ENCODE data around the gene SSR2.

The SSR2 gene

GRCh38 chr1:155964193-155964592 lies 56.6 kb downstream of the SSR2 start:
- ChIA-PET CTCF (interaction anchor here (0.7 to 0.9 kb wide), 2 partner anchors 26 to 78 kb away, joined by 3 read pairs; no protein-coding TSS in a partner anchor), POLR2A (no interaction called here)

DNA sequence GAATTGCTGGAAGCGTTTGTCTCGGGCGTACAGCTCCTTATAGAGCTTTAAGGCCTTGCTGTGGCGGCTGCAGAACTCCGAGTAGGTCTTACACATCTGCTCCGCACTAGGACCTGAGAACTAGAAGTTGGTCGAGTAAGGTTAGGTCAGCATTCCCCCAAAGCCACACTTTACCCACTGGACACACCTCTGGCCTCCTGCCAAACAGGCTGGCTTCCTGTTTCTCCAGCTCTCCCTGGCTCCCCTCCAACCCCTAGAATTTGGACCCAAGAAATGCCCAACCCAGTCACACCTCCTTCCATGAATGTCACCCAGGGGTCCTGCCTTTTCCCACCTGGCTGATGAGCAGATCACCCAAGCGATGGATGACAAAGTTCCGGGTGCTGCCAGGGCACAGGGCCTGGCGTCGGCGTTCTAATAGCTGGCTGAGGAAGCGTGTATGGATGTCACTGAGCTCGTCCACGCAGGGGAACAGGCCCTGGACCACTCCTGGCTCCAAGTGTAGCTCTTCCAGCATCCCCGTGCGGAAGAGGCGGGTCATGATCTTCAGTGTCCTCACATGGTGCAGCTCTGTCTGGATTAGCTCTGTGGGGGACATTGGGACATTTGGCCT lies 58.0 kb downstream of the SSR2 start:
- ChIA-PET CTCF (interaction anchor here (0.5 to 2.4 kb wide), 8 partner anchors 14 to 126 kb away, joined by 3 to 12 read pairs (median 4); no protein-coding TSS in a partner anchor), POLR2A (interaction anchor here (0.6 to 3.2 kb wide), 7 partner anchors 12 to 100 kb away, joined by 3 to 11 read pairs (median 4); partner anchors contain the start of gene ARHGEF2)
- Histone ChIP-seq H3K36me3 (ENCODE audit: control insufficient read depth in 2 of 2, insufficient read depth in 1 of 2, low read length in 2 of 2) (peaks cover 50 to 88% of the 10 kb centered on the region in 2 experiments), H3K27ac (ENCODE audit: extremely low read depth, low read depth, low read length) (no peak overlapping the region), H3K4me1 (ENCODE audit: control insufficient read depth, insufficient read depth, low read length) (no peaks in the 10 kb centered on the region), H3K4me3 (ENCODE audit: low read depth, low read length) (no peak overlapping the region), H3K9me3 (ENCODE audit: control insufficient read depth, insufficient read depth, low read depth, low read length) (no peaks in the 10 kb centered on the region)
- TF ChIP-seq ZNF626 (tag by site-specific recombination; IDR thresholded peaks at IDR 0.05) (no peak), KLF16 (tag by site-specific recombination; IDR thresholded peaks at IDR 0.05) (no peak), MEIS1 (CRISPR knock-in tag; IDR thresholded peaks at IDR 0.05; ENCODE audit: borderline replicate concordance) (no peak), ZNF416 (tag by site-specific recombination; IDR thresholded peaks at IDR 0.05) (no peak), ZNF768 (tag by site-specific recombination; IDR thresholded peaks at IDR 0.05) (no peak), ZNF548 (tag by site-specific recombination; IDR thresholded peaks at IDR 0.05) (no peak), ZNF404 (tag by site-specific recombination; IDR thresholded peaks at IDR 0.05) (no peak)

More at GRCh38 chr1:155964193-155964592, 56.6 kb downstream of the SSR2 start:
- Histone ChIP-seq H3K36me3 (ENCODE audit: control insufficient read depth in 2 of 2, insufficient read depth in 1 of 2, low read length in 2 of 2) (peaks cover 47 to 92% of the 10 kb centered on the region in 2 experiments), H3K27ac (ENCODE audit: extremely low read depth, low read depth, low read length) (no peak overlapping the region), H3K9me3 (ENCODE audit: control insufficient read depth, insufficient read depth, low read depth, low read length) (no peaks in the 10 kb centered on the region), H3K4me1 (ENCODE audit: control insufficient read depth, insufficient read depth, low read length) (no peaks in the 10 kb centered on the region; the same call in 1 of the 2 replicates), H3K4me3 (ENCODE audit: low read depth, low read length) (no peak overlapping the region)
- no peak for TF ChIP-seq ZNF335 (tag by site-specific recombination; conservative IDR thresholded peaks at IDR 0.05)
- TF ChIP-seq ZNF10 (tag by site-specific recombination; IDR thresholded peaks at IDR 0.05) = no peak
- TF ChIP-seq ZNF350 (tag by site-specific recombination; IDR thresholded peaks at IDR 0.05) = no peak
- TF ChIP-seq ZXDB (tag by site-specific recombination; IDR thresholded peaks at IDR 0.05) = no peak
- no peak for TF ChIP-seq BCL6B (tag by site-specific recombination; IDR thresholded peaks at IDR 0.05)
- no peak for TF ChIP-seq GLIS2 (tag by site-specific recombination; IDR thresholded peaks at IDR 0.05)
- TF ChIP-seq ZNF202 (tag by site-specific recombination; IDR thresholded peaks at IDR 0.05; ENCODE audit: borderline replicate concordance) = no peak
- no peak for TF ChIP-seq ZNF645 (tag by site-specific recombination; IDR thresholded peaks at IDR 0.05)
- TF ChIP-seq, protein P1, sequence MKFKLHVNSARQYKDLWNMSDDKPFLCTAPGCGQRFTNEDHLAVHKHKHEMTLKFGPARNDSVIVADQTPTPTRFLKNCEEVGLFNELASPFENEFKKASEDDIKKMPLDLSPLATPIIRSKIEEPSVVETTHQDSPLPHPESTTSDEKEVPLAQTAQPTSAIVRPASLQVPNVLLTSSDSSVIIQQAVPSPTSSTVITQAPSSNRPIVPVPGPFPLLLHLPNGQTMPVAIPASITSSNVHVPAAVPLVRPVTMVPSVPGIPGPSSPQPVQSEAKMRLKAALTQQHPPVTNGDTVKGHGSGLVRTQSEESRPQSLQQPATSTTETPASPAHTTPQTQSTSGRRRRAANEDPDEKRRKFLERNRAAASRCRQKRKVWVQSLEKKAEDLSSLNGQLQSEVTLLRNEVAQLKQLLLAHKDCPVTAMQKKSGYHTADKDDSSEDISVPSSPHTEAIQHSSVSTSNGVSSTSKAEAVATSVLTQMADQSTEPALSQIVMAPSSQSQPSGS (tag by site-specific recombination; IDR thresholded peaks at IDR 0.05; ENCODE audit: low read depth) = no peak
- TF ChIP-seq ZBTB48 (tag by site-specific recombination; IDR thresholded peaks at IDR 0.05) = no peak

DNA sequence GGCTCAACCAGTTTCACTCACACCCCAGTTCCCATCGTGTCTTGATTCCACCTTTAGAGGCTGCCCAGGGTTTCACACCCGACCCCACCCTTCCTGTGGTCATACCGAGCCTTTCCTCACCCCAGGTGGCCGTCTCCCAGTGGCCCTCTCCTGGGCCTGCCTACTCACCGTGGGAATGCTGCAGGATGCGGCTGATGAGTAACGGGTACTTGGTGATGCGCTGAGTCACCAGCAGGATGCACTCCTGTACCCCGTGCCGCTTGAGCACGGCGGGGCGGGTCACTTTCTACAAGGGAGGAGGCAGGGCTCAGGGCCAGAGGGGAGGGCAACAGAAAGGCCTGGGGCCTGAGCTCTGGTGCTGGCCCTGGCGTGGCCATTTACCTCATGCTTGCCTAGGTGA lies 58.8 kb downstream of the SSR2 start:
- Histone ChIP-seq H3K4me1 (ENCODE audit: control insufficient read depth, insufficient read depth, low read length) (no peaks in the 10 kb centered on the region), H3K36me3 (ENCODE audit: control insufficient read depth in 2 of 2, insufficient read depth in 1 of 2, low read length in 2 of 2) (peaks cover 49 to 88% of the 10 kb centered on the region in 2 experiments), H3K4me3 (ENCODE audit: low read depth, low read length) (no peak overlapping the region), H3K9me3 (ENCODE audit: control insufficient read depth, insufficient read depth, low read depth, low read length) (no peaks in the 10 kb centered on the region), H3K27ac (ENCODE audit: extremely low read depth, low read depth, low read length) (no peak overlapping the region)
- ChIA-PET CTCF (interaction anchor here (1.1 to 2.4 kb wide), 6 partner anchors 15 to 105 kb away, joined by 3 to 12 read pairs (median 6); no protein-coding TSS in a partner anchor), POLR2A (interaction anchor here (1.2 to 3.2 kb wide), 4 partner anchors 14 to 28 kb away, joined by 3 to 11 read pairs (median 8); partner anchors contain the start of gene ARHGEF2)
- TF ChIP-seq, protein P2, sequence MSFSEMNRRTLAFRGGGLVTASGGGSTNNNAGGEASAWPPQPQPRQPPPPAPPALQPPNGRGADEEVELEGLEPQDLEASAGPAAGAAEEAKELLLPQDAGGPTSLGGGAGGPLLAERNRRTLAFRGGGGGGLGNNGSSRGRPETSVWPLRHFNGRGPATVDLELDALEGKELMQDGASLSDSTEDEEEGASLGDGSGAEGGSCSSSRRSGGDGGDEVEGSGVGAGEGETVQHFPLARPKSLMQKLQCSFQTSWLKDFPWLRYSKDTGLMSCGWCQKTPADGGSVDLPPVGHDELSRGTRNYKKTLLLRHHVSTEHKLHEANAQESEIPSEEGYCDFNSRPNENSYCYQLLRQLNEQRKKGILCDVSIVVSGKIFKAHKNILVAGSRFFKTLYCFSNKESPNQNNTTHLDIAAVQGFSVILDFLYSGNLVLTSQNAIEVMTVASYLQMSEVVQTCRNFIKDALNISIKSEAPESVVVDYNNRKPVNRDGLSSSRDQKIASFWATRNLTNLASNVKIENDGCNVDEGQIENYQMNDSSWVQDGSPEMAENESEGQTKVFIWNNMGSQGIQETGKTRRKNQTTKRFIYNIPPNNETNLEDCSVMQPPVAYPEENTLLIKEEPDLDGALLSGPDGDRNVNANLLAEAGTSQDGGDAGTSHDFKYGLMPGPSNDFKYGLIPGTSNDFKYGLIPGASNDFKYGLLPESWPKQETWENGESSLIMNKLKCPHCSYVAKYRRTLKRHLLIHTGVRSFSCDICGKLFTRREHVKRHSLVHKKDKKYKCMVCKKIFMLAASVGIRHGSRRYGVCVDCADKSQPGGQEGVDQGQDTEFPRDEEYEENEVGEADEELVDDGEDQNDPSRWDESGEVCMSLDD (tag by site-specific recombination; IDR thresholded peaks at IDR 0.05) = no peak
- TF ChIP-seq REPIN1 (tag by site-specific recombination; IDR thresholded peaks at IDR 0.05; ENCODE audit: low read depth) (no peak), ZNF354C (tag by site-specific recombination; IDR thresholded peaks at IDR 0.05; ENCODE audit: borderline replicate concordance, low read depth) (no peak), ZNF555 (tag by site-specific recombination; conservative IDR thresholded peaks at IDR 0.05) (no peak), ZNF629 (tag by site-specific recombination; IDR thresholded peaks at IDR 0.05) (0 out of 2 replicates have a peak, but pooled peaks have one; percentile 23), ZIC2 (tag by site-specific recombination; IDR thresholded peaks at IDR 0.05) (peak; percentile 94), ZNF394 (tag by site-specific recombination; IDR thresholded peaks at IDR 0.05; ENCODE audit: borderline replicate concordance) (no peak), YY2 (tag by site-specific recombination; IDR thresholded peaks at IDR 0.05) (no peak), ZNF600 (tag by site-specific recombination; IDR thresholded peaks at IDR 0.05) (peak; percentile 56; the same call in 1 of the 2 replicates)

Measured in HEK293 (cell line).